GM21825 (cell line): ENCODE data around the gene SATB2.

Experiments used
- ATAC-seq: cut with Tn5 transposase; IDR thresholded peaks from one replicate; pipeline ENCODE4 v1.9.1; 2021; ENCODE audit warnings: mild to moderate bottlenecking, moderate library complexity; ENCODE audit not compliant: unreplicated experiment

The SATB2 gene

GRCh38 chr2:199409759-199410529 is 47.8 kb downstream of the SATB2 start:
- no peak for ATAC-seq

GRCh38 chr2:199407421-199407820 is 50.3 kb downstream of the SATB2 start:
- ATAC-seq, result no peak

- no peak for ATAC-seq
Measured at GRCh38 chr2:199405241-199405640, 52.5 kb downstream of the SATB2 start.

DNA sequence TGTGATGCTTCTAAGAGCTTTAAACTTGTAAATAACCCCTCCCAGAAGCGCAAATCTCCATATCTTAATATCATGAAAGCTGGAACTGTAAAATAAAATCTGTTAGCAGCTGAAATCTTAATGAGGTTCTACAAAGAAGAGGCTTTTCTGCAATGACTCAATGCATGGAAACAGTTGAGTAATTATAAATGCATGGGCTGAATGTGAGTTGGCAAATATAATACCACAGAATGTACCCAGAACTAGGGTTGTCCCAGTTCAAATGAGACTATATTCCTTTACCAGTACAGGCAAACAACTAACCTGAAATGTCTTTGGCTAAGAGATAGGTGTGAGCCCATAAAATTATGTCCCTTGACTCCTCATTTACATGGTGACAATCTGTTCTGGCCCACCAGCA is 52.9 kb downstream of the SATB2 start:
- ATAC-seq, result no peak

GRCh38 chr2:199395311-199395710 is 62.4 kb downstream of the SATB2 start:
- ATAC-seq, result no peak

DNA sequence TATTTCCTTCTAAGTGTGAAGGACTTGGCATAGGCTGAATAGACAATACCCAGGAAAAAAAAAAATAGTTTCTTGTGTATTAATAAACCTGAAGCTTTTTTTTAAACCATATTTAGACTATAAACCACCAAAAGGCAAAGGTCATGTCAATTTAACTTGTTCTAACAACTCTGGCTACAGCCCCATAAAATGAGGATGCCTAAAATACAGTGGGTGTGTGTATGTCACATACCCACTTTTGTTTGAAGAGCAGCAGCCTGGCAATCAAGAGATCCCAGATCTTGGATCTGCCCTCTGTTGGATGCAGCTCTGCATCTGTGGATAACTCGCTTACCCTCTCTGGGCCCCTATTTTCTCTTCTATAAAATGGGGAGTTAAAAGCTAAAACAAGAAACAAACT is 65.4 kb downstream of the SATB2 start:
- ATAC-seq, result no peak

DNA sequence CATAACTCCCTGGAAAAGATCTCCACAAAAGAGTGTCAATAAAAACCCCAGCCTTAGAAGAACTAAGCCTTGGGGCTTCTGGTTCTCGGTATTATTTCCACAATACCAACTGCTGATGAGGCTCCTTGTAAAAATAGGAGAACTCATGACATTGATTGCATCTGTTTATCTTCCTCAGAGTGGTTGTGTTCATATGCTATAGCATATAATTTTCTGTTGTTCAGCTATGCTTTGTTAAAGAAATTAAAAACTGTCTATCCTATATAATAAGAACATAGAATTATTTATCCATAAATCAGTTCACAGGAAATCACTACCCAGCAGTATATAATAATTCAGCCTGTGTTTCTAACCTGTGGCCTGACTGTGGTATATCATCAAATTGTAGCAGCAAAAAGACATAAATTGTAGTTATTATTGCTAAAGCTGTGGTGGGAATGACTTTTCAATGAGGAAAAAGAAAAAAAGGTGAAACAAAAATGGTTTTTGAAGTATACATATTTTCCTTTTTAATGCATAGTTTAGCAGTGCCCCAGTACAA is 68.9 kb downstream of the SATB2 start:
- ATAC-seq, result no peak

- ATAC-seq, result no peak
Measured at GRCh38 chr2:199384043-199384442, 73.7 kb downstream of the SATB2 start.

DNA sequence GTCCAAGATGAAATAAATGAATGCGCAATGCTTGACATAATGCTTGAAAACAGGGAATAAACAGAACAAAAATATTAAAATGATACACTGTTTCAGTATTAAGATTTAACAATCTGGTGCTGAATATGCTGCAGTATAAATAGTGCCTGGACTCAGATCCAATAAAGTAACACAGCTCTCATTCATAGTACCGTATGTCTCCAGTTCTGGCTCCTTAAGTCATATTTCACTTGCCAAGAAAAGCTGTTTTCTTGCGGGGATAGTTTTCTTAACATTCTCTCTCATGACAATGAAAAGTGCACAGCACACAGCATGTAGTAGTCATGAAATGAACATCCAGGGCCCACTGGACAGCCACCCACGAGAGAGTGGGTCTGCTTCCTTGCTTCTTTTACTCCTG is 74.7 kb downstream of the SATB2 start:
- ATAC-seq, result no peak

DNA sequence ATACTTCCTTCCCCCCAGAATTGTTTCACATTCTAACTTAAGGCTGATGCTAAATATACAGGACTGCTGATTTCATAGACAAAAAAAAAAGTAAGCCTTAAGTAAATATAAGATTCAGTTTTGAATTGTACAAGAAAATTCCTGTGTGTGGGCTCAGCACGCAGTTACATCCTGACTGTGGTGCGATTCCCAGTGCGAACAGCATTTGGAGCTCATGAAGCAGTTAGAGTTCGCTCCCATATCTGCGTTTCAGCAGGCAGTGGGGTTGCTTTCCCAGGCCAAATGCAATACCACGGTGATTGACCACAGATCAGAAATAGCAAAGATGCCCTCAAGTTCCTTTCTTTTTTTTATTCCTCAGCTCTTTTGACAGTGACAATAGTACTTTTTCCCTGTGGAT is 75.6 kb downstream of the SATB2 start:
- ATAC-seq, result no peak

GRCh38 chr2:199381531-199381930 is 76.2 kb downstream of the SATB2 start:
- ATAC-seq, result no peak

DNA sequence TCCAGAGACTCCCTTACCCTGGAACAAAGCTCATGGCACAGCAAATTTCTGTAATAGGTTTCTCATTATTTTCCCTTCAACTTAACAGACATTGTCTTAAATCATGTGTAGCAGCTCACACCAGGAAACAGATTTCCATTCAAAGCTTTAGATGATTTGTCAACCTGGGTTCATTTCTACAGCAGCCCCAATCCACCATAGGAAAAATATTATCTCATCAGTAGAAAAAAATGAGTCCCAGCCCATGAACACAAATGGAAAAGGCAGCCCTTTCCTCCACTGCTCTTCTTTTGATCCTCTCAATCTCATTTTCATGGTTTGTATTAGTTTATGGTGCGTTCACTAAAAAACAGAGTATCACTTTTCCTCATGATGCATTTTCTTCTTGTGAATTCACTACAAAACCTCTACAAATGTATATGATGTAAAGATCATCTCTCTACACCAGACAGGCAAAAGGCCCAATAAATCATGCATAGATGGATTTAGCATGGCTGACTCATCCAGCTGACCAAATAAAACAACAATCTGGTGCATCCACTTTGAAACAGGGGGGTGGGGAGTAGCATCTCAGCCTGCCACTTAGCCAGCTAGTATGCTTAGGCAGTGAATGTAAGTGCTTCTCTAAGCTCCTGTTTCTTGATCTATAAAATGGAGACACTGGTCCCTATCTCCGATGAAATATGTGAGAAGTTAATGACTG is 78.6 kb downstream of the SATB2 start:
- no peak for ATAC-seq

DNA sequence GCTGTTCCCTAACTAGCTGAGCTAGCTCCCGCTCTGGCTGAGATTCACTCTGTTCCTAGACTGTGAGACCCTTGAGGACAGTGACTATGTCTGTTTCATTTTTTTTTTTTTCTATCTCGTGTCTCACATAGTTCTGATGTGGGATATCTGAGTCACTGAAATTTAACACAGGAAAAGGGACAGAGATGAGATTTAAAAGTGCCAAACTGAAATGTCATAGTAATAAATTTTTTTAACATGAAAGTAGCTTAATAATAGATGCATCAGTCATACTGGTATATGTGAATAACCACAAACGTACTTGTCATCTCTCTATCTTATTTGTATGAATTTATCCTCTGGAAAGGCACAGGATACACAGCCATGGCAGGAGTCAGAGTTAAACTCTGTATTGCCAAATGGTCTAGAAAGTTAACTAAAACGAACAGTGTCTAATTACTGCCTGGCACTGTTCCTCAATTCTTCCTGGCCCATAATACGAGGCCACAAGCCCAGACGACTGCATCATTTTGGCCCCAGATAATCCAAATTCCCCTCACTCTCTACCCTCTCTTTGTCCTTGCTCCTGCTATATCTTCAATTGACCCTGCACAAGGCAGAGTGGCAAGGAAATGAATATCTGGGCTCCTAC is 87.5 kb downstream of the SATB2 start:
- no peak for ATAC-seq

GRCh38 chr2:199366406-199366805 is 91.3 kb downstream of the SATB2 start:
- no peak for ATAC-seq

DNA sequence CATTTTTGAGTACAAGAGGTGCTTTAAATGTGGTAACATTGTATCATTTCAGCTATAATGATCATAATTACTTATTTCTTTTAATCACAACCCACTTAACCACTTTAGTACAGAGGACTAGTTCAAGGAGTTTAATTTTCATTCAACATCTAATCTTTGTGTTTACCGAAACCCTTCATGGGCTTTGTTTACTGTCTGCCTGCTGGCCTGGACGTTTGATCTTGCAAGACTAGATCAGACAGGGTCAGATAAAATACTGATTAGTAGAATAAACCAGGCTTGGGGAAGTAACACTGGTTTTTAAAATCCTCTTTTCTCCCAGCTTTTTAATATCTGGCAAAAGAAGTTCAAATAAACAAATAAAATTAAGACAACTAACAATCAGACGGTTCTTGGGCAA is 93.6 kb downstream of the SATB2 start:
- no peak for ATAC-seq

GRCh38 chr2:199356412-199356811 is 101.3 kb downstream of the SATB2 start:
- ATAC-seq, result no peak

DNA sequence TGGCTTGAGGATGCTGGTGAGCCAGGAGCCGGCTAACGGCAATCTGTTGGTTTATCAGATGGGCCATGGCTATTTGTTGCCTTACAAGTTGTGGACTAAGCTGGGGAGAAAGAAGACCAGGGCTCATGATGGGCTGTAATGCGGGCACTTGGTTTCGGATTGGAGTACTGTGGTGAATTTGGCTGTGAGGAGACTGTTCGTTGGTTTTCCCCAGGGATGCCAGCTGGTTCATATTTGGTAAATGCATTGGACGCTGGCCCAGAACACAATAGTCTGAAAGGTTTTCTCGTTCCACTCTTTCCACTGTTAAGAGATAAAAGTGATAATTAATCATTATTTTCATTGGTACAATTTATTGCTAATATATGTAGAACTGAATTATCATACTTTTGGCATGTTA is 108.9 kb downstream of the SATB2 start:
- ATAC-seq, result no peak

GRCh38 chr2:199344012-199344411 is 113.7 kb downstream of the SATB2 start:
- ATAC-seq, result no peak

DNA sequence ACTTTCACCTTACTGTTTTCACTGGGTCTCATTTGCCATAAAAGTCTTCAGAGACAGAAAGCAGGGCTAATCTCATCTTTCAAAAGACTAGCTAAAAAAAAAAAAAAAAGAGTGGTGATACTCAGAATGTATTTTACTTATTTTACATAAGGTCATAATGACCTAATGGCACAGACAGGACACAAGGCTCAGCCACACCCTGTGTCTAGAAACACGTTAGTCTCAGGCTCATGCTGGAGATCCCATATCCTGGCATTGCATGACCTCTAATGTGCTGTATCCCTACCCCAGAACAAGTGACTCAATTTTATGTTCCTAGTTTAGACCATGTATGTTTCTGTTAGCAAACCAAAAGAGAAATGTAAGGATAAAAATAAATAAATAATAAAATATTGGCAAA is 115.4 kb downstream of the SATB2 start:
- ATAC-seq, result no peak

- ATAC-seq, result no peak
Measured at GRCh38 chr2:199341123-199341522, 116.6 kb downstream of the SATB2 start.

DNA sequence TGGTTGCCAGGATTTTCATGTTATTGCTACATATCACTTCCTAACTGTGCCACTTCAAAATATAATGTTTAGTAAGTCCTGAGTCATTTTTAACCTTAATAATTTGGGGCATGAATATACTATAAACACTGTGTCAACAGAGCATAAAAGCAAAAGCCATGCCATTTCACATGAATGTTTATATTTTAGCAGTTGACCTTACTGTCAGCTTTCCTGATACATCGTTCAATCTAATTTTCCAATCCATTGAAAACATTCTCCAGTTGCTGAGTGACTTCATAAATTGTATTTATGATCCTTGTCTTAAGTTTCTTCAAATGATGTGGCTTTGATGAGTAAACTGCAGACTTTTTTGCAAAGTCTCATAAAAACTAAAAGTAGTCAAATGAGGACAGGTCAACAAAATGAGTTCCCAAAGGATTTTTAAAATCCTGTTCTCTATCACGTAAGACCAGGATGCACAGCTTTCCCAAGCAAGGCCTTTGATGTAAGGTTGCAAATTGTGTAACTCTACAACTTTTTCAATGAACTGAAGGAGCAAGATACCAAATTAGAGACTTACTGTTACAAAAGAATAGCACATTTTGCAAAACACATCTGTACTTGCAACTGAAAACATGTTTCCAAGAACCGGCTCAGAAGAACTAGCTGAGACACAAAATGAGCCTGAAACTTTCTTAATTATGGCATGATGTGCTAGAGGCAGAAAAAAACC is 117.7 kb downstream of the SATB2 start:
- no peak for ATAC-seq
